ENCODE data around the gene ZNF664. TPM values are rescaled to one million over a fixed set of nuclear protein-coding genes. Genes with fewer than 3 reads are reported as not detected.

The ZNF664 gene
- total and polyA plus RNA-seq, 9 of the 15 experiments (the other 6 are each of a cell fraction or from before 2014, with no cell fraction given): 3.3 to 101 (median 63.6) TPM

GRCh38 chr12:124015494-124016461 is 42.8 kb downstream of the ZNF664 start (continued):
- TF ChIP-seq ZBTB49 (CRISPR knock-in tag; IDR thresholded peaks at IDR 0.05; ENCODE audit: borderline replicate concordance) (no peak), ZNF398 (CRISPR knock-in tag; IDR thresholded peaks at IDR 0.05) (no peak), IRF9 (tag; IDR thresholded peaks at IDR 0.05) (no peak)
